HEK293T (cell line): ENCODE results near the gene OGDH.
"Not testable (repeated sequence)": the region's sequence is repeated elsewhere in the genome, so short reads cannot be mapped to it uniquely, and the experiment has no call there.

Experiments
- CTCF ChIA-PET: fragments of 350-600 bp; formaldehyde crosslinking; extraction: SDS; loops from one replicate; lab custom pipeline; 2021; ENCODE audit warnings: antibody characterized with exemption, inconsistent platforms; lab: Yijun Ruan, JAX
- POLR2A ChIA-PET: fragments of 350-600 bp; formaldehyde crosslinking; extraction: SDS; loops from one replicate; lab custom pipeline; 2020; ENCODE audit warnings: antibody characterized with exemption, inconsistent platforms; lab: Yijun Ruan, JAX
- DNase-seq: peaks from one replicate; pipeline ENCODE4 v3.0.0; 2012; ENCODE audit warnings: mixed read lengths; ENCODE audit errors: extremely low spot score
- ARNT ChIP-seq: fragments of 450-650 bp; IDR thresholded peaks from 2 replicates; pipeline ENCODE4 v1.6.1; 2017; ENCODE audit warnings: mild to moderate bottlenecking
- BHLHE40 ChIP-seq: fragments of 450-650 bp; IDR thresholded peaks from 2 replicates; pipeline ENCODE4 v1.6.1; 2016; ENCODE audit warnings: mild to moderate bottlenecking, moderate library complexity, borderline replicate concordance
- CTBP1 ChIP-seq: fragments of 450-650 bp; IDR thresholded peaks from 2 replicates; pipeline ENCODE4 v1.6.1; 2016; ENCODE audit warnings: borderline replicate concordance
- ELF4 ChIP-seq: fragments of 450-650 bp; IDR thresholded peaks from 2 replicates; pipeline ENCODE4 v1.6.1; 2017; ENCODE audit warnings: antibody characterized with exemption
- FOXA1 ChIP-seq: fragments of 450-650 bp; IDR thresholded peaks from 2 replicates; pipeline ENCODE4 v1.6.1; 2016; ENCODE audit warnings: mild to moderate bottlenecking
- FOXK2 ChIP-seq: fragments of 450-650 bp; IDR thresholded peaks from 2 replicates; pipeline ENCODE4 v1.6.1; 2016; ENCODE audit warnings: mild to moderate bottlenecking
- FOXM1 ChIP-seq: fragments of 450-650 bp; IDR thresholded peaks from 2 replicates; pipeline ENCODE4 v1.6.1; 2017; ENCODE audit warnings: mild to moderate bottlenecking, borderline replicate concordance
- HDGF ChIP-seq: fragments of 450-650 bp; IDR thresholded peaks from 2 replicates; pipeline ENCODE4 v1.6.1; 2017; ENCODE audit warnings: antibody characterized with exemption, borderline replicate concordance
- L3MBTL2 ChIP-seq: fragments of 450-650 bp; conservative IDR thresholded peaks from 2 replicates; pipeline ENCODE4 v1.6.1; 2016; ENCODE audit warnings: mild to moderate bottlenecking
- LEF1 ChIP-seq: fragments of 450-650 bp; IDR thresholded peaks from 2 replicates; pipeline ENCODE4 v1.6.1; 2017; ENCODE audit warnings: mild to moderate bottlenecking, borderline replicate concordance
- NFRKB ChIP-seq: fragments of 450-650 bp; IDR thresholded peaks from 2 replicates; pipeline ENCODE4 v1.6.1; 2016; ENCODE audit warnings: mild to moderate bottlenecking, moderate library complexity
- SP1 ChIP-seq: fragments of 450-650 bp; IDR thresholded peaks from 2 replicates; pipeline ENCODE4 v1.6.1; 2017
- SUZ12 ChIP-seq: fragments of 450-650 bp; IDR thresholded peaks from 2 replicates; pipeline ENCODE4 v1.6.1; 2016; ENCODE audit warnings: mild to moderate bottlenecking
- TARDBP ChIP-seq: fragments of 450-650 bp; IDR thresholded peaks from 2 replicates; pipeline ENCODE4 v1.6.1; 2016
- ZNF384 ChIP-seq: fragments of 450-650 bp; IDR thresholded peaks from 2 replicates; pipeline ENCODE4 v1.6.1; 2016
- TF ChIP-seq, protein P1 (sequence below): fragments of 450-650 bp; IDR thresholded peaks from 2 replicates; pipeline ENCODE4 v1.6.1; 2016

OGDH gene

DNA sequence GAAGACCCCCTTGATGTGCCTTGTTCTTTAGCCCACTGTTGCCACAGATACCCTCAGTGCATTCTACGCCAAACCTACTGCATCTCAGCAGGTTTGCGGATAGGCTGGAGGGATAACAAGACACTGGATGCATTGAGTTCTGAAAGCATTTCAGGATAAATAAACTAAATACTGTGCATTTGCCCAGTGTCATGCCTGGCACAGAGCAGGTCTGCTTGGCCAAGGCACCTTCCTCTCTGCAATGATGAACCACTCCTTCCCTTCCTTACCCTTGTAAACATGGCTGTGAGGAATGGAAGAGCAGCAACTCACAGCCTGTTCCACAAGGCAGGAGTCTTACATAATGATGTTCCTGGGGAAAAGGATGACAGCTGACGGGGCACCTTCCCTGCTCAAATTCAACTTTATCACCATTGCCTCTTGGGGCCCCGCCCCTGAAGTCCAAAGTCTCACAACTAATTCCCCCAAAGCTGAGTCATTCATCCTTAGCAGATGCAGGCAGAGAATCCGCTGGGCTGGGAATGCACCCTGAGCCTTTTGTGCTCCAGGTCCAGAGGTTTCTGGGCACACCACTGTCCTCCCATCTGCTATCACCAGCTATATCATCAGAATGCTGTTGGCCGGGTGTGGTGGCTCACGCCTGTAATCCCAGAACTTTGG is 44.3 kb upstream of the OGDH start:
- no peak for DNase-seq
- ChIA-PET POLR2A (interaction anchor here (0.9 to 2.2 kb wide), 3 partner anchors 8 to 71 kb away, joined by 3 to 13 read pairs (median 3); partner anchors contain the start of genes DDX56 and NUDCD3), CTCF (no interaction called here)
- TF ChIP-seq ELF4 (0 out of 2 replicates have a peak, but pooled peaks have one; percentile 17), FOXK2 (no peak)

DNA sequence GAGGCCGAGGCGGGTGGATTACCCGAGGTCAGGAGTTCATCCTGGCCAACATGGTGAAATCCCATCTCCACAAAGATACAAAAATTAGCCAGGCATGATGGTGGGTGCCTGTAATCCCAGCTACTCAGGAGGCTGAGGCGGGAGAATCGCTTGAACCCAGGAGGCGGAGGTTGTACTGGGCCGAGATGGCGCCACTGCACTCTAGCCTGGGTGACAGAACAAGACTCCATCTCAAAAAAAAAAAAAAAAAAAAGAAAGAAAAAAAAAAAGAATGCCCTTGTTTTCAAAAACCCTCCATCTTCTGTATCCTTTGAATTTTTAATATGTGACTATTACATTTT is 43.8 kb upstream of the OGDH start:
- POLR2A ChIA-PET = interaction anchor here (1.0 to 3.6 kb wide), 2 partner anchors 8 to 10 kb away, joined by 3 to 41 read pairs; partner anchors contain the start of gene DDX56
- DNase-seq, CTCF ChIA-PET: not testable (repeated sequence)

DNA sequence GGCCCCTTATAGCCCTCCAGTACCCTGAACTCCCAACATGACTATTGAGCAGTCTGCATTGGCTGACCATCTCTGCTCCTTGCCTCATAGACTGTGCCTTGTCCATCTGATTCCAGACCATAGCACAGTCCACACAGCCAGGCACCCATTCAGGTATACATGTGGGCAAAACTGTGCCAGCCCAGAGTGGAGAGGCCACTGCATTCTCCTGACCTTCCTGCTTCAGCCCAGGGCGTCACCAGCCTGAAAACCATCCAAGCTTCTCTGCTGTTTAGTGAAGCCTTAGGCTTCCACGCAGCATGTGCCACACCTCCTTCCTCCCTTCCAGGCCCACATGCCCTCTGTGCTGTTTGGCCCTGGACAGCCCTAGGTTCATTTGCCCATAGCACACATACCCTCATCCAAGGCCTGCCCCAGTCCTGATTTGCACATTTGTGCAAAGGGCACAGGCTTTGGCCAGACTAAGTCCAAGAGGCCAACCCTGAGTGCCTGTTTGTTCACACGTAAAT is 43.2 kb upstream of the OGDH start:
- no peak for TF ChIP-seq BHLHE40
- TF ChIP-seq FOXA1 = no peak
- no peak for TF ChIP-seq HDGF
- TF ChIP-seq ARNT = no peak
- TF ChIP-seq FOXK2 = no peak
- TF ChIP-seq CTBP1 = no peak
- TF ChIP-seq NFRKB = no peak
- TF ChIP-seq L3MBTL2 = no peak
- TF ChIP-seq SP1 = no peak
- TF ChIP-seq, protein P1, sequence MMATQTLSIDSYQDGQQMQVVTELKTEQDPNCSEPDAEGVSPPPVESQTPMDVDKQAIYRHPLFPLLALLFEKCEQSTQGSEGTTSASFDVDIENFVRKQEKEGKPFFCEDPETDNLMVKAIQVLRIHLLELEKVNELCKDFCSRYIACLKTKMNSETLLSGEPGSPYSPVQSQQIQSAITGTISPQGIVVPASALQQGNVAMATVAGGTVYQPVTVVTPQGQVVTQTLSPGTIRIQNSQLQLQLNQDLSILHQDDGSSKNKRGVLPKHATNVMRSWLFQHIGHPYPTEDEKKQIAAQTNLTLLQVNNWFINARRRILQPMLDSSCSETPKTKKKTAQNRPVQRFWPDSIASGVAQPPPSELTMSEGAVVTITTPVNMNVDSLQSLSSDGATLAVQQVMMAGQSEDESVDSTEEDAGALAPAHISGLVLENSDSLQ = no peak
- TF ChIP-seq TARDBP = no peak
- no peak for TF ChIP-seq FOXM1
- TF ChIP-seq SUZ12 = no peak
- TF ChIP-seq ZNF384 = no peak
- no peak for TF ChIP-seq LEF1
- no peak for TF ChIP-seq ELF4
- DNase-seq = no peak
- ChIA-PET POLR2A (interaction anchor here (3.6 kb wide), 1 partner anchor 10 kb away, joined by 41 read pairs; the partner anchor contains the start of gene DDX56), CTCF (no interaction called here)

DNA sequence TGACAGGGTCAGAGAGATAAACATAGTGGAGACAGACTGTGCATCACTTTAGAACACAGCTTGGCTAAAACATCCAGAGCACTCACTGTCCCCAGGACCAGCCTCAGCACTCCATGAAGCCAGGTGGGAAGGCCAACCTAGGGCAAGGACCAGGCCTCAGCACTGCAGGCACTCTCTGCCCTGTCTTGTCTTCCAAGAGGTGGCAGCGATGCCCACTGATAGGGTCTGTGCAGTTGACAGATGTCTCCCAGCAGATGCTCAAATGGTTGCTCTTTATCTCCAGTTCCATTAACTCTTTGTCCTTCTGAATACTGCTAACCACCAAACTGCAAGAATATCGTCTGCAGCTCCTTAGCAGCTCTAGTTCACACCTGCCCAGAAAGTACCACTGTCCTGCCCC is 41.8 kb upstream of the OGDH start:
- CTCF ChIA-PET = interaction anchor here (0.5 to 1.9 kb wide), 6 partner anchors 9 to 324 kb away, joined by 3 to 10 read pairs (median 5); partner anchors contain the start of gene DDX56
- TF ChIP-seq FOXK2 (no peak), FOXM1 (no peak), FOXA1 (no peak), ARNT (no peak), L3MBTL2 (no peak), ZNF384 (no peak), SUZ12 (no peak), HDGF (no peak), SP1 (no peak), TARDBP (no peak), LEF1 (no peak)
- TF ChIP-seq, protein P1 = no peak
- POLR2A ChIA-PET = interaction anchor here (0.9 to 3.6 kb wide), 5 partner anchors 8 to 74 kb away, joined by 3 to 41 read pairs (median 5); partner anchors contain the start of genes DDX56 and NUDCD3
- no peak for DNase-seq

DNA sequence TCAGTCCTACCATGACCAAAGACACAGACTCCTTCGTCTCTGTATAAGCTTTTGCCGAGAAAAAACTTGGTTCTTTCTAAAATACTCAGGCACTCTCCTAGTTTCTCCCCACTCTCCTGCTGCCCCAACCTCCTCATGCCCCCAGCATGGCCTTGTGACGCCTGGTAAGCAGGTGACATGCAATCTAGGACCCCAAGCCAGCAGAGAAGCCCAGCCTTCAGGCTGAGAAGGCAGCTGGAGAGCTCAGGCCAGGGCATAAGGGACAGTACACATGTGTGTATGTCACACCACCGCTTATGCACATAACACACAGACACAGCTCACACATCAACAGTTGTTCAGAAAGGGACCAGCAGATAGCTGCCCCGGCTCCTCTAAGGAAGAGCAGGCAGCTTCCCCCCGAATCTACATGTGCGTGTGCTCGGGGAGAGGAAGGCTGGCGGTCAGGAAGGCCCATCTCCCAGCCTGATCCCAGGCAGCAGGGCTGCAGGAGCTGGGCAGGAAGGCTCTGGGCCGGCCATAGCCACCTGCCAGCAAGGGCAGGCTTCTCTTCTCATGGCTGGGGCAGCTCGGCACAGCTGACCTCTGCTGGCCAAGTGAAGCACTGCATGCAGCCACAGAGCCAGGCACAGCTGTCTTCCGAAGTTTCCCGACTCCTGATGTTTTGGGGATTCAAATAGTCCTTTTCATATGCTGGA is 41.2 kb upstream of the OGDH start:
- ChIA-PET POLR2A (interaction anchor here (0.6 to 3.6 kb wide), 10 partner anchors 8 to 441 kb away, joined by 3 to 41 read pairs (median 4); partner anchors contain the start of genes DDX56, H2AZ2, NUDCD3 and TMED4), CTCF (interaction anchor here (0.5 to 1.9 kb wide), 9 partner anchors 9 to 325 kb away, joined by 3 to 10 read pairs (median 4); partner anchors contain the start of genes DDX56 and NUDCD3)
- TF ChIP-seq, protein P1 = no peak
- TF ChIP-seq HDGF = peak; percentile 72; the same call in 1 of the 2 replicates
- TF ChIP-seq FOXM1 = no peak
- TF ChIP-seq SP1 = no peak
- no peak for TF ChIP-seq FOXA1
- TF ChIP-seq CTBP1 = no peak
- DNase-seq = peak; percentile 82

DNA sequence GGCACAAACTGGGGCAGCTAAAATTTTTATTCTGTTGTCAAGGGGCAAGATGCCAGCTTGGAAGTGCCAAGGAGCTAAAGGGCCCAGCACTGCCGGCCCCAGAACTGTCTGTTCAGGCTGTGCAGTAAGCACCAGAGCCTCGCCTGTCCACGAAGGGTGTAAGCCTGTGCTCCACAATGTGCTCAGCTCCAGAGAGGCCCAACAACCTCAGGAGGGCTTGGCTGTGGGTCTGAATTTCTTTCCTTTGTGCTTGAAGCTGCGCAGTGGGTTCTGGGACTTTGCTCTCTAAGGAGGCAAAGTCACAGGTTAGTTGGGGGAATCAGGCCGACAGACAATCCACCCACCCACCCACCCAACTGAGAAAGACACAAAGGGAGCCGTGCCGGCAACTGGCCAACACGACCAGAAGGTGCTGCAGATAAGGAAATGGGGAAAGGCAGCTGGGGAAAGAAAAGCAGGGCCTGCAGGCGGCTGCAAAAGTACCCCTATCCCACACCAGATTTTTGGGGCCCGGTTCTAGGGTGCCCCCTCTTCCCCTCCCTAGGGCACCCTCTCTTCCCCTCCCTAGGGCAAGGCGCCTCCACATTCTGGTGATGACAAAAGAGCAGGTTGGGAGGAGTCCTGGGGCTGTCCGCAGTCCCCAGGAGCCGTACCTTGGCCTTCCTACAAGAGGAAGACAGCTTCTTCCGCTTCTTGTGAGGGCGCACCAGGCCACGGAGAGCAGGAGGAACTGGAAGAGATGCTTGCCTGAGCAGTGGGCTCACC is 40.5 kb upstream of the OGDH start:
- POLR2A ChIA-PET = interaction anchor here (0.6 to 3.6 kb wide), 10 partner anchors 7 to 442 kb away, joined by 3 to 41 read pairs (median 4); partner anchors contain the start of genes DDX56, H2AZ2, NUDCD3 and TMED4
- CTCF ChIA-PET = interaction anchor here (0.8 to 1.9 kb wide), 7 partner anchors 8 to 325 kb away, joined by 3 to 10 read pairs (median 5); partner anchors contain the start of genes DDX56 and NUDCD3
- no peak for DNase-seq
- TF ChIP-seq NFRKB = no peak
- TF ChIP-seq BHLHE40 = no peak
- TF ChIP-seq, protein P1 = no peak
